GM10266 (cell line): Measurements from ENCODE around the gene COL24A1.

Experiments
- DNase-seq: peaks from one replicate; pipeline ENCODE4 v3.0.0; 2012; ENCODE audit errors: extremely low spot score
- TF ChIP-seq, protein P1 (sequence below): IDR thresholded peaks from 2 replicates; pipeline ENCODE4 v1.5.1; 2012; ENCODE audit warnings: mild to moderate bottlenecking, low read depth; ENCODE audit not compliant: control insufficient read depth, insufficient read depth; ENCODE audit errors: missing control alignments

COL24A1 gene

GRCh38 chr1:86194491-86195034 is 38.0 kb upstream of the COL24A1 start:
- DNase-seq, result no peak
- TF ChIP-seq, protein P1, sequence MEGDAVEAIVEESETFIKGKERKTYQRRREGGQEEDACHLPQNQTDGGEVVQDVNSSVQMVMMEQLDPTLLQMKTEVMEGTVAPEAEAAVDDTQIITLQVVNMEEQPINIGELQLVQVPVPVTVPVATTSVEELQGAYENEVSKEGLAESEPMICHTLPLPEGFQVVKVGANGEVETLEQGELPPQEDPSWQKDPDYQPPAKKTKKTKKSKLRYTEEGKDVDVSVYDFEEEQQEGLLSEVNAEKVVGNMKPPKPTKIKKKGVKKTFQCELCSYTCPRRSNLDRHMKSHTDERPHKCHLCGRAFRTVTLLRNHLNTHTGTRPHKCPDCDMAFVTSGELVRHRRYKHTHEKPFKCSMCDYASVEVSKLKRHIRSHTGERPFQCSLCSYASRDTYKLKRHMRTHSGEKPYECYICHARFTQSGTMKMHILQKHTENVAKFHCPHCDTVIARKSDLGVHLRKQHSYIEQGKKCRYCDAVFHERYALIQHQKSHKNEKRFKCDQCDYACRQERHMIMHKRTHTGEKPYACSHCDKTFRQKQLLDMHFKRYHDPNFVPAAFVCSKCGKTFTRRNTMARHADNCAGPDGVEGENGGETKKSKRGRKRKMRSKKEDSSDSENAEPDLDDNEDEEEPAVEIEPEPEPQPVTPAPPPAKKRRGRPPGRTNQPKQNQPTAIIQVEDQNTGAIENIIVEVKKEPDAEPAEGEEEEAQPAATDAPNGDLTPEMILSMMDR, result no peak

GRCh38 chr1:86192417-86192816 is 35.8 kb upstream of the COL24A1 start:
- DNase-seq, result no peak
- TF ChIP-seq, protein P1, result no peak

DNA sequence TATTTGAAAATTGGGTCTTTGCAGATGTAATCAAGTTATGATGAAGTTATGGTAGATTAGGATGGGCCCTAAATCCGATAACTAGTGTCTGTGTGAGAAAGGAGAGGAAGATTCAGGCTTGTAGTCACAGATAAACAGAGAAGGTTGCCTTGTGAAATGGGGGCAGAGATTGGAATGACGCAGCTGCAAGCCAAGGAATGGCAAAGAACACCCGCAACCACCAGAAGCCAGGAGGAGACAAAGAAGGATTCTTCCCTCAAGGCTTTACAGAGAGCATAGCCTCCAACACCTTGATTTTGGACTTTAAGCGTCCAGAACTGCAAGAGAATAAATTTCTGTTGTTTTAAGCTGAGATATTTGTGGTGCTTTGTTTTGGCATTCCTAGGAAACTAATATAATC is 35.4 kb upstream of the COL24A1 start:
- TF ChIP-seq, protein P1, result no peak
- no peak for DNase-seq

- TF ChIP-seq, protein P1, result no peak
- DNase-seq, result no peak
Observed at GRCh38 chr1:86190873-86191272, 34.3 kb upstream of the COL24A1 start.

GRCh38 chr1:86184426-86184825 is 27.9 kb upstream of the COL24A1 start:
- TF ChIP-seq, protein P1, result no peak
- no peak for DNase-seq

GRCh38 chr1:86183810-86184209 is 27.2 kb upstream of the COL24A1 start:
- DNase-seq, result no peak
- TF ChIP-seq, protein P1, result no peak

DNA sequence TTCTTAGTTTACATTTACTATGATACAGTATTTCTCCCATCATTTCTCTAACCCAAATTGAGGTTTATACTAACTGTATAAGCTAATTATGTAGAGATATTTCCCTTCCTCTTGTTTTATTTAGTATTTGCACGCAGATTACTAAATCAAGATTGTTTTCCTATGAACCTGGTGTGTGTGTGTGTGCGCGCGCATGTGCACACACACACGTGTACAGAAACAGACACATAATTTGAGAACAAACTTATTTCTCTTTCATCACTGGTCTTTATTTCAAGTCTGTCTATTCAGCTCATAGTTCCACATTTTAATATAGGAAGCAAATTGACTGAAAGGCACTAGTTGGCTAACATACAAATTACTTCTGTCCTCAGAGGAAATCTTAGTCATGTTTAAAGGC is 19.7 kb upstream of the COL24A1 start:
- TF ChIP-seq, protein P1, result no peak
- DNase-seq, result no peak
